ENCODE data around the gene TMEM129. TPM values are rescaled to one million over a fixed set of nuclear protein-coding genes. Genes with fewer than 3 reads are reported as not detected.

Gene TMEM129
- total RNA-seq, 1 experiment from 2014 or later, result 54.9 TPM

DNA sequence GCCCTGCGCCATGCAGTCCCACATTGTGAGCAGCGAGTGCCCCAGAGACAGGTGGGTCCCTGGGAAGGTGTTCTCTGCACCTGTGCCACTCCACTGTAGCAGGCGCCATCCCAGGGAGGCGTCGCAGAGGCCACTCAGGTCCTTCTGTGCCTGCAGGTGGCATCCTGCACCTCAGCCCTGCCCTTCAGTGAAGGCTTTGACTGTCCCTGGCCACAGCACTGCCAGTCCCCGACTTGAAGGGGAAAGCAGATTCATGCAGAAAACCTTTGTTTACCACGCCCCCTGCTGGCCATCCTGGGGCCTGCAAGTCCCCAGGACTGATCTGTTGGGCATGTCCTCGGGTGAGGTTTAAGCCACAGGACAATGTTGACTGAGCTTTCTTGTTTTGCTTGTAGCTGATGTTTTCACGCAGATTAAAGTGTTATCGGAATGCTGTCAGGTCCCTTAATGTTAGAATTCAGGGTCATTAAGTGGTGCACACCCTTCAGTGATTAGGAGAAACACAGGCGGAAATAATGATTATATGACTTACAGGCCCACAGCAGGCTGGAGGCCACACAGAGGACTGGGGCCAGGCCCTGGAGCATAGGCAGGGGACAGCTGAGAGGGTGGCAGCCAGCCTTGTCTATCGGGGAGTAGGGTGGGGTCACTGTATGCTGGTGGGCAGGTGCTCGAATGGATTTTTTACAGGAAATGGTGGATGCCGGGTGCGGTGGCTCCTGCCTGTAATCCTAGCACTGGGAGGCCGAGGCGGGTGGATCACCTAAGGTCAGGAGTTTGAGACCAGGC is 5.2 kb upstream of the TMEM129 start (continued):
- TF ChIP-seq, protein P1, sequence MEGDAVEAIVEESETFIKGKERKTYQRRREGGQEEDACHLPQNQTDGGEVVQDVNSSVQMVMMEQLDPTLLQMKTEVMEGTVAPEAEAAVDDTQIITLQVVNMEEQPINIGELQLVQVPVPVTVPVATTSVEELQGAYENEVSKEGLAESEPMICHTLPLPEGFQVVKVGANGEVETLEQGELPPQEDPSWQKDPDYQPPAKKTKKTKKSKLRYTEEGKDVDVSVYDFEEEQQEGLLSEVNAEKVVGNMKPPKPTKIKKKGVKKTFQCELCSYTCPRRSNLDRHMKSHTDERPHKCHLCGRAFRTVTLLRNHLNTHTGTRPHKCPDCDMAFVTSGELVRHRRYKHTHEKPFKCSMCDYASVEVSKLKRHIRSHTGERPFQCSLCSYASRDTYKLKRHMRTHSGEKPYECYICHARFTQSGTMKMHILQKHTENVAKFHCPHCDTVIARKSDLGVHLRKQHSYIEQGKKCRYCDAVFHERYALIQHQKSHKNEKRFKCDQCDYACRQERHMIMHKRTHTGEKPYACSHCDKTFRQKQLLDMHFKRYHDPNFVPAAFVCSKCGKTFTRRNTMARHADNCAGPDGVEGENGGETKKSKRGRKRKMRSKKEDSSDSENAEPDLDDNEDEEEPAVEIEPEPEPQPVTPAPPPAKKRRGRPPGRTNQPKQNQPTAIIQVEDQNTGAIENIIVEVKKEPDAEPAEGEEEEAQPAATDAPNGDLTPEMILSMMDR (IDR thresholded peaks at IDR 0.05), result peak; percentile 98

DNA sequence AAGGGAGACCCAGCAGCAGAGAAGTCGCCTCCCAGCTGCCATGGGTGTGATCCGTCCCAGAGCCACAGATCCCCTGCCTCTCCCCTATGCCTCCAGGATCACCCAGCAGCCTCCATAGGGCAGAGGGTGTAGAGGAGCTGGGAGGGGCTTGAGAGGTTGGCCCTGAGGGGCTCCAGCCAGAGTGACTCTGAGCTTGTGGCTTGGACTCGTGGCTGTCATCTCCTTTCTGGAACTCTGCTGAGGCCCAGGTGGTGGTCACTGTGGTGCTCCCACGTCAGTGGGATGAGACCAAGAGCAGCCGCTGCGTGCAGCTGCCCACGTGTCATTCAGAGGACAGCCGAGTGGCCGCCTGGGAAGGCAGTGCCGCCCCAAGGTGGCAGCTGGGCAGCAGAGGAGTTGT is 4.4 kb upstream of the TMEM129 start:
- peaks cover 69% of the 10 kb centered on the region for H3K36me3 Mint-ChIP-seq
- no peak overlapping the region; the same call in 1 of the 2 replicates for H3K27ac Mint-ChIP-seq
- ChIA-PET POLR2A (no interaction called here), CTCF (interaction anchor here (0.5 to 1.5 kb wide), 7 partner anchors 11 to 185 kb away, joined by 3 to 6 read pairs (median 3); no protein-coding TSS in a partner anchor)
- no peak for ATAC-seq
- H3K9me3 Mint-ChIP-seq, result no peaks in the 10 kb centered on the region
- H3K4me3 Mint-ChIP-seq, result no peak overlapping the region
- DNase-seq (ENCODE audit: low spot score), result no peak
- TF ChIP-seq GRHL2 (CRISPR knock-in tag; IDR thresholded peaks at IDR 0.05; ENCODE audit: insufficient replicate concordance, severe bottlenecking), result no peak
- TF ChIP-seq, protein P1 (IDR thresholded peaks at IDR 0.05), result no peak
- TF ChIP-seq SOX15 (CRISPR knock-in tag; IDR thresholded peaks at IDR 0.05), result no peak
- no peak for TF ChIP-seq RORB (CRISPR knock-in tag; IDR thresholded peaks at IDR 0.05)
- no peaks in the 10 kb centered on the region for H3K27me3 Mint-ChIP-seq (ENCODE audit: low read depth)
- peaks cover 21% of the 10 kb centered on the region for H3K4me1 Mint-ChIP-seq

DNA sequence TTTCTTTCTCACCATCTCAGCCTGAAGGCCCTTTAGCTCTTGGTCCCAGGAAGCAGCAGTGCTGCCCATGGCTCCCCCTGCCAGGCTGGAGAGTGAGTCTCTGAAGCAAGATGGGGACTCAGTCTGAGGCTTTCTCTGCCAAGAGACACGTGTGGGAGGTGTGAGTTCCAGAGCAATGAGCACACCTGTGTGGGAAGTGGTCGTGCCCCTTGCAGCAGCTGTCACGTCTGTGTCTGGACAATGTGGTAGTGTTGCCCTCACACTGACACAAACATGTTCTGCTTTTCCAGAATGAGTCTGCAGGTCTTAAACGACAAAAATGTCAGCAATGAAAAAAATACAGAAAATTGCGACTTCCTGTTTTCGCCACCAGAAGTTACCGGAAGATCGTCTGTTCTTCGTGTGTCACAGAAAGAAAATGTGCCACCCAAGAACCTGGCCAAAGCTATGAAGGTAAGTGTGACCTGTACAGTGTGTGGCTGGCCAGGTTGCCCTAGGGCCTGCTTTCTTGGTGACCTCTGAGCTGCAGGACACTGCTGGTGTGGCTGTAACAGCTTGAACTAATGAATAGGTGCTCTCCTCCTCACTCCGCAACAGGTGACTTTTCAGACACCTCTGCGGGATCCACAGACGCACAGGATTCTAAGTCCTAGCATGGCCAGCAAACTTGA is 2.1 kb upstream of the TMEM129 start:
- CTCF ChIA-PET, result interaction anchor here (1.0 to 1.1 kb wide), 2 partner anchors 30 to 45 kb away, joined by 4 read pairs; no protein-coding TSS in a partner anchor
- DNase-seq (ENCODE audit: low spot score), result no peak
- Mint-ChIP-seq H3K9me3 (no peaks in the 10 kb centered on the region), H3K27me3 (ENCODE audit: low read depth) (no peaks in the 10 kb centered on the region), H3K4me3 (peak overlapping the region; percentile 96), H3K36me3 (peaks cover 57% of the 10 kb centered on the region), H3K4me1 (peaks cover 28% of the 10 kb centered on the region), H3K27ac (peak overlapping the region; percentile 78)
- no peak for ATAC-seq
- POLR2A ChIA-PET, result interaction anchor here (0.7 to 0.9 kb wide), 2 partner anchors 25 to 121 kb away, joined by 3 read pairs; no protein-coding TSS in a partner anchor
- TF ChIP-seq, protein P2, sequence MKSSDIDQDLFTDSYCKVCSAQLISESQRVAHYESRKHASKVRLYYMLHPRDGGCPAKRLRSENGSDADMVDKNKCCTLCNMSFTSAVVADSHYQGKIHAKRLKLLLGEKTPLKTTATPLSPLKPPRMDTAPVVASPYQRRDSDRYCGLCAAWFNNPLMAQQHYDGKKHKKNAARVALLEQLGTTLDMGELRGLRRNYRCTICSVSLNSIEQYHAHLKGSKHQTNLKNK (CRISPR knock-in tag; IDR thresholded peaks at IDR 0.05), result no peak
- no peak for TF ChIP-seq FOXJ3 (CRISPR knock-in tag; IDR thresholded peaks at IDR 0.05; ENCODE audit: borderline replicate concordance)
- TF ChIP-seq, protein P3, sequence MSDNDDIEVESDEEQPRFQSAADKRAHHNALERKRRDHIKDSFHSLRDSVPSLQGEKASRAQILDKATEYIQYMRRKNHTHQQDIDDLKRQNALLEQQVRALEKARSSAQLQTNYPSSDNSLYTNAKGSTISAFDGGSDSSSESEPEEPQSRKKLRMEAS (CRISPR knock-in tag; IDR thresholded peaks at IDR 0.05), result no peak
- TF ChIP-seq ZNF232 (CRISPR knock-in tag; IDR thresholded peaks at IDR 0.05), result no peak
- TF ChIP-seq TCF7 (CRISPR knock-in tag; IDR thresholded peaks at IDR 0.05; ENCODE audit: low read depth), result no peak
- TF ChIP-seq, protein P4, sequence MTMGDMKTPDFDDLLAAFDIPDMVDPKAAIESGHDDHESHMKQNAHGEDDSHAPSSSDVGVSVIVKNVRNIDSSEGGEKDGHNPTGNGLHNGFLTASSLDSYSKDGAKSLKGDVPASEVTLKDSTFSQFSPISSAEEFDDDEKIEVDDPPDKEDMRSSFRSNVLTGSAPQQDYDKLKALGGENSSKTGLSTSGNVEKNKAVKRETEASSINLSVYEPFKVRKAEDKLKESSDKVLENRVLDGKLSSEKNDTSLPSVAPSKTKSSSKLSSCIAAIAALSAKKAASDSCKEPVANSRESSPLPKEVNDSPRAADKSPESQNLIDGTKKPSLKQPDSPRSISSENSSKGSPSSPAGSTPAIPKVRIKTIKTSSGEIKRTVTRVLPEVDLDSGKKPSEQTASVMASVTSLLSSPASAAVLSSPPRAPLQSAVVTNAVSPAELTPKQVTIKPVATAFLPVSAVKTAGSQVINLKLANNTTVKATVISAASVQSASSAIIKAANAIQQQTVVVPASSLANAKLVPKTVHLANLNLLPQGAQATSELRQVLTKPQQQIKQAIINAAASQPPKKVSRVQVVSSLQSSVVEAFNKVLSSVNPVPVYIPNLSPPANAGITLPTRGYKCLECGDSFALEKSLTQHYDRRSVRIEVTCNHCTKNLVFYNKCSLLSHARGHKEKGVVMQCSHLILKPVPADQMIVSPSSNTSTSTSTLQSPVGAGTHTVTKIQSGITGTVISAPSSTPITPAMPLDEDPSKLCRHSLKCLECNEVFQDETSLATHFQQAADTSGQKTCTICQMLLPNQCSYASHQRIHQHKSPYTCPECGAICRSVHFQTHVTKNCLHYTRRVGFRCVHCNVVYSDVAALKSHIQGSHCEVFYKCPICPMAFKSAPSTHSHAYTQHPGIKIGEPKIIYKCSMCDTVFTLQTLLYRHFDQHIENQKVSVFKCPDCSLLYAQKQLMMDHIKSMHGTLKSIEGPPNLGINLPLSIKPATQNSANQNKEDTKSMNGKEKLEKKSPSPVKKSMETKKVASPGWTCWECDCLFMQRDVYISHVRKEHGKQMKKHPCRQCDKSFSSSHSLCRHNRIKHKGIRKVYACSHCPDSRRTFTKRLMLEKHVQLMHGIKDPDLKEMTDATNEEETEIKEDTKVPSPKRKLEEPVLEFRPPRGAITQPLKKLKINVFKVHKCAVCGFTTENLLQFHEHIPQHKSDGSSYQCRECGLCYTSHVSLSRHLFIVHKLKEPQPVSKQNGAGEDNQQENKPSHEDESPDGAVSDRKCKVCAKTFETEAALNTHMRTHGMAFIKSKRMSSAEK (CRISPR knock-in tag; IDR thresholded peaks at IDR 0.05; ENCODE audit: borderline replicate concordance), result no peak
- TF ChIP-seq EMX1 (CRISPR knock-in tag; IDR thresholded peaks at IDR 0.05), result no peak
- no peak for TF ChIP-seq NFATC4 (CRISPR knock-in tag; IDR thresholded peaks at IDR 0.05)
- no peak for TF ChIP-seq CREM (CRISPR knock-in tag; IDR thresholded peaks at IDR 0.05)
- no peak for TF ChIP-seq GTF2I (CRISPR knock-in tag; conservative IDR thresholded peaks at IDR 0.05)
- no peak for TF ChIP-seq NR3C1 (CRISPR knock-in tag; conservative IDR thresholded peaks at IDR 0.05; ENCODE audit: low read depth)
- TF ChIP-seq, protein P5, sequence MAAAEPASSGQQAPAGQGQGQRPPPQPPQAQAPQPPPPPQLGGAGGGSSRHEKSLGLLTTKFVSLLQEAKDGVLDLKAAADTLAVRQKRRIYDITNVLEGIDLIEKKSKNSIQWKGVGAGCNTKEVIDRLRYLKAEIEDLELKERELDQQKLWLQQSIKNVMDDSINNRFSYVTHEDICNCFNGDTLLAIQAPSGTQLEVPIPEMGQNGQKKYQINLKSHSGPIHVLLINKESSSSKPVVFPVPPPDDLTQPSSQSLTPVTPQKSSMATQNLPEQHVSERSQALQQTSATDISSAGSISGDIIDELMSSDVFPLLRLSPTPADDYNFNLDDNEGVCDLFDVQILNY (CRISPR knock-in tag; IDR thresholded peaks at IDR 0.05), result no peak
- TF ChIP-seq, protein P6, sequence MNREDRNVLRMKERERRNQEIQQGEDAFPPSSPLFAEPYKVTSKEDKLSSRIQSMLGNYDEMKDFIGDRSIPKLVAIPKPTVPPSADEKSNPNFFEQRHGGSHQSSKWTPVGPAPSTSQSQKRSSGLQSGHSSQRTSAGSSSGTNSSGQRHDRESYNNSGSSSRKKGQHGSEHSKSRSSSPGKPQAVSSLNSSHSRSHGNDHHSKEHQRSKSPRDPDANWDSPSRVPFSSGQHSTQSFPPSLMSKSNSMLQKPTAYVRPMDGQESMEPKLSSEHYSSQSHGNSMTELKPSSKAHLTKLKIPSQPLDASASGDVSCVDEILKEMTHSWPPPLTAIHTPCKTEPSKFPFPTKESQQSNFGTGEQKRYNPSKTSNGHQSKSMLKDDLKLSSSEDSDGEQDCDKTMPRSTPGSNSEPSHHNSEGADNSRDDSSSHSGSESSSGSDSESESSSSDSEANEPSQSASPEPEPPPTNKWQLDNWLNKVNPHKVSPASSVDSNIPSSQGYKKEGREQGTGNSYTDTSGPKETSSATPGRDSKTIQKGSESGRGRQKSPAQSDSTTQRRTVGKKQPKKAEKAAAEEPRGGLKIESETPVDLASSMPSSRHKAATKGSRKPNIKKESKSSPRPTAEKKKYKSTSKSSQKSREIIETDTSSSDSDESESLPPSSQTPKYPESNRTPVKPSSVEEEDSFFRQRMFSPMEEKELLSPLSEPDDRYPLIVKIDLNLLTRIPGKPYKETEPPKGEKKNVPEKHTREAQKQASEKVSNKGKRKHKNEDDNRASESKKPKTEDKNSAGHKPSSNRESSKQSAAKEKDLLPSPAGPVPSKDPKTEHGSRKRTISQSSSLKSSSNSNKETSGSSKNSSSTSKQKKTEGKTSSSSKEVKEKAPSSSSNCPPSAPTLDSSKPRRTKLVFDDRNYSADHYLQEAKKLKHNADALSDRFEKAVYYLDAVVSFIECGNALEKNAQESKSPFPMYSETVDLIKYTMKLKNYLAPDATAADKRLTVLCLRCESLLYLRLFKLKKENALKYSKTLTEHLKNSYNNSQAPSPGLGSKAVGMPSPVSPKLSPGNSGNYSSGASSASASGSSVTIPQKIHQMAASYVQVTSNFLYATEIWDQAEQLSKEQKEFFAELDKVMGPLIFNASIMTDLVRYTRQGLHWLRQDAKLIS (CRISPR knock-in tag; IDR thresholded peaks at IDR 0.05; ENCODE audit: borderline replicate concordance), result no peak
